ENCODE data around the gene IL1RN. TPM values are rescaled to one million over a fixed set of nuclear protein-coding genes. Genes with fewer than 3 reads are reported as not detected.

IL1RN gene, protein sequence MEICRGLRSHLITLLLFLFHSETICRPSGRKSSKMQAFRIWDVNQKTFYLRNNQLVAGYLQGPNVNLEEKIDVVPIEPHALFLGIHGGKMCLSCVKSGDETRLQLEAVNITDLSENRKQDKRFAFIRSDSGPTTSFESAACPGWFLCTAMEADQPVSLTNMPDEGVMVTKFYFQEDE
- total RNA-seq: not detected in 3 replicates
- long read RNA-seq: 0 reads

DNA sequence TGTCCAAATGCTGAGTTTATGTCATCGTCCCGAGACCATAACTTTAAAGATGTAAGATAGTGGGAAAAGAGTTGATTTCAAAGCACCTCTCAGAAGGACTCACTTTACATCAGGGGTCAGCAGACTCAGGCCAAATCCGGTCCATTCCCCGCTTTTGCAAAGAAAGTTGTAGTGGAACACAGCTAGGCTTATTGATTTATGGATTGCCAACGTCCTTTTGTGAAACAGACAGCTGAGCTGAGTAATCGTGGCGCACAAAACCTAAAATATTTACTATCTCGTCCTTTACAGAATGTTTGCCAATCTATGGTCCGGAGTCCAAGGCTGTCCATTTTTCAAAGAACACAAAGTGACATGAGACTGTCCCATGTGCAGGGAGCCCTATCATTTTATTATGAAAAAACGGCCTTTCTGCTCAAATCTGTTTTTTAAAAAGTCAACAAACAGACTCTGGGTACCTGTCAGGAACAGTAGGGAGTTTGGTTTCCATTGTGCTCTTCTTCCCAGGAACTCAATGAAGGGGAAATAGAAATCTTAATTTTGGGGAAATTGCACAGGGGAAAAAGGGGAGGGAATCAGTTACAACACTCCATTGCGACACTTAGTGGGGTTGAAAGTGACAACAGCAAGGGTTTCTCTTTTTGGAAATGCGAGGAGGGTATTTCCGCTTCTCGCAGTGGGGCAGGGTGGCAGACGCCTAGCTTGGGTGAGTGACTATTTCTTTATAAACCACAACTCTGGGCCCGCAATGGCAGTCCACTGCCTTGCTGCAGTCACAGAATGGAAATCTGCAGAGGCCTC lies at the start of gene IL1RN:
Gene IL1RN, plus strand, starts transcription at position 754 of the 801 bp plus-strand sequence. Its CDS starts 27 bp downstream, at position 781.
- H3K27me3 Mint-ChIP-seq (ENCODE audit: low read depth): peaks cover 28% of the 10 kb centered on the region
- no peaks in the 10 kb centered on the region for H3K36me3 Mint-ChIP-seq (ENCODE audit: low read depth)
- no peak within 1 kb of the TSS for H3K4me3 Mint-ChIP-seq (ENCODE audit: unreplicated experiment)
- no peaks in the 10 kb centered on the region for H3K9me3 Mint-ChIP-seq (ENCODE audit: low read depth)
- no peaks in the 10 kb centered on the region for H3K4me1 Mint-ChIP-seq (ENCODE audit: low read depth)
- TF ChIP-seq, protein P1, sequence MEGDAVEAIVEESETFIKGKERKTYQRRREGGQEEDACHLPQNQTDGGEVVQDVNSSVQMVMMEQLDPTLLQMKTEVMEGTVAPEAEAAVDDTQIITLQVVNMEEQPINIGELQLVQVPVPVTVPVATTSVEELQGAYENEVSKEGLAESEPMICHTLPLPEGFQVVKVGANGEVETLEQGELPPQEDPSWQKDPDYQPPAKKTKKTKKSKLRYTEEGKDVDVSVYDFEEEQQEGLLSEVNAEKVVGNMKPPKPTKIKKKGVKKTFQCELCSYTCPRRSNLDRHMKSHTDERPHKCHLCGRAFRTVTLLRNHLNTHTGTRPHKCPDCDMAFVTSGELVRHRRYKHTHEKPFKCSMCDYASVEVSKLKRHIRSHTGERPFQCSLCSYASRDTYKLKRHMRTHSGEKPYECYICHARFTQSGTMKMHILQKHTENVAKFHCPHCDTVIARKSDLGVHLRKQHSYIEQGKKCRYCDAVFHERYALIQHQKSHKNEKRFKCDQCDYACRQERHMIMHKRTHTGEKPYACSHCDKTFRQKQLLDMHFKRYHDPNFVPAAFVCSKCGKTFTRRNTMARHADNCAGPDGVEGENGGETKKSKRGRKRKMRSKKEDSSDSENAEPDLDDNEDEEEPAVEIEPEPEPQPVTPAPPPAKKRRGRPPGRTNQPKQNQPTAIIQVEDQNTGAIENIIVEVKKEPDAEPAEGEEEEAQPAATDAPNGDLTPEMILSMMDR (IDR thresholded peaks at IDR 0.05): no peak
- DNase-seq (ENCODE audit: low spot score): no peak
- H3K27ac Mint-ChIP-seq (ENCODE audit: unreplicated experiment): no peak within 1 kb of the TSS

DNA sequence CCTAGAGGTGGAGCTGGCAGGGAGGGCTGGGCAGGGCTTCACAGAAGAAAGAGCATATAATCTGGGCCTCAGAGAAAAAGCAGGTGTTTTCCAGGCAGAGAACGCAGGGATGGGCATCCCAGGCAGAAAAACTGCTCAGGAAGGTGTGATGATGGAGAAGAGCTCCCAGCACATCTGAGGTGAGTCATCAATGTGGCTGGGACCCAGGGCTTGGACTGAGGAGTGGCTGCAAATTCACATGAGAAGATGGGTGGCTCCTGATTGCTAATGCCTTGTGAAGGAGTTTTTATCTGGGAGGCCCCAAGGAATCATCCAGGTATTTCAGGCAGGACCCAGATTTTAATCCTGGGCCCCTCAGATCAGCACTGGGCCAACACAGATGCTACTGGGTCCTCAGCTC lies 49.5 kb upstream of the IL1RN start:
- H3K36me3 Mint-ChIP-seq (ENCODE audit: low read depth): no peaks in the 10 kb centered on the region
- H3K27ac Mint-ChIP-seq (ENCODE audit: unreplicated experiment): no peak overlapping the region
- H3K4me3 Mint-ChIP-seq (ENCODE audit: unreplicated experiment): no peak overlapping the region
- H3K4me1 Mint-ChIP-seq (ENCODE audit: low read depth): no peaks in the 10 kb centered on the region
- TF ChIP-seq, protein P1 (IDR thresholded peaks at IDR 0.05): no peak
- H3K9me3 Mint-ChIP-seq (ENCODE audit: low read depth): no peaks in the 10 kb centered on the region
- peaks cover 45% of the 10 kb centered on the region for H3K27me3 Mint-ChIP-seq (ENCODE audit: low read depth)
- DNase-seq (ENCODE audit: low spot score): no peak

DNA sequence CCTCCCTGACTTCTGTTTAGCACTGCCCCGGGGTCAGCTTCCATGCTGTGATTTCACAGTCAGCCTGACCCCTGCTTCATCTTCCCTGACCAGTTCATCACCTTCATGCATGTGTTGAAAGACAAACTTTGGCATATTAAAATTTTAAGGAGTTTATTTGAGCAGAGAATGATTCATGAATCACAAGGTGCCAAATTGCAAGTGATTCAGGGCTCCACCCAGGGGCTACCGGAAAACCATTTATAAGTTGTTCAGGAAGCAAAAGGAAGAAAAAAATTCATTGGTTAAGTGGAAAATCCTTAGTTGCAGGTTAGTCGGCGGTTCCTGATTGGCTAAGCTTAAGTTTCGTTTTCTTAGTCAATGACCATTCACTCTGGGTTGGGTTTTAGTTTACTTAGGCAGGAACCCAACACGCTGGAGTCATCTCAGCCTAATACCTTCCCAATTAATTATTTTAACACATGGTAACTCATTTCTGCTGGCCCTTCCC lies 49.0 kb upstream of the IL1RN start:
- no peak for DNase-seq (ENCODE audit: low spot score)
- peaks cover 47% of the 10 kb centered on the region for H3K27me3 Mint-ChIP-seq (ENCODE audit: low read depth)

DNA sequence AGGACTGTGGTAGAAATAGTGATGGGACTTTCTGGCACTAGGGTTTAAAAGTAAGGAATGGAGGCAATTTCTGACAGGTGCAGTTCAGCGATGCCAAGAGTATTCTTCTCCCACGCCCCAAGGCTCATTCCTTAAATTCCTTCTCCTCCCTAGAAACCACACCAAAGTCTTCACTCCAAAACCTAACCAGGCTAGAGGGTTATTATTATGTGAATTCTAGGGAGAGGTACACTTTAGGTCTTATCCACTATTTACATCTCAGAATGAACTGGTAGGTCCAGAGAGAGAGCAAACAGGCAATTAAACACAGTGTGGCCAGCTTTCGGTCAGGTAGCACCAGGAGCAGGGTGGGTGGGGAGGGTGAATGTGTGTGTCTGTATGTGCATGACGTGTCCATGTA lies 48.3 kb upstream of the IL1RN start:
- H3K4me3 Mint-ChIP-seq (ENCODE audit: unreplicated experiment): no peak overlapping the region
- no peaks in the 10 kb centered on the region for H3K9me3 Mint-ChIP-seq (ENCODE audit: low read depth)
- peaks cover 51% of the 10 kb centered on the region for H3K27me3 Mint-ChIP-seq (ENCODE audit: low read depth)
- no peak overlapping the region for H3K27ac Mint-ChIP-seq (ENCODE audit: unreplicated experiment)
- H3K36me3 Mint-ChIP-seq (ENCODE audit: low read depth): no peaks in the 10 kb centered on the region
- no peaks in the 10 kb centered on the region for H3K4me1 Mint-ChIP-seq (ENCODE audit: low read depth)
- no peak for DNase-seq (ENCODE audit: low spot score)
- TF ChIP-seq, protein P1 (IDR thresholded peaks at IDR 0.05): no peak

More for the DNA sequence above, 49.0 kb upstream of the IL1RN start:
- Mint-ChIP-seq H3K27ac (ENCODE audit: unreplicated experiment) (no peak overlapping the region), H3K4me1 (ENCODE audit: low read depth) (no peaks in the 10 kb centered on the region), H3K9me3 (ENCODE audit: low read depth) (no peaks in the 10 kb centered on the region), H3K4me3 (ENCODE audit: unreplicated experiment) (no peak overlapping the region), H3K36me3 (ENCODE audit: low read depth) (no peaks in the 10 kb centered on the region)
- TF ChIP-seq, protein P1 (IDR thresholded peaks at IDR 0.05): no peak

DNA sequence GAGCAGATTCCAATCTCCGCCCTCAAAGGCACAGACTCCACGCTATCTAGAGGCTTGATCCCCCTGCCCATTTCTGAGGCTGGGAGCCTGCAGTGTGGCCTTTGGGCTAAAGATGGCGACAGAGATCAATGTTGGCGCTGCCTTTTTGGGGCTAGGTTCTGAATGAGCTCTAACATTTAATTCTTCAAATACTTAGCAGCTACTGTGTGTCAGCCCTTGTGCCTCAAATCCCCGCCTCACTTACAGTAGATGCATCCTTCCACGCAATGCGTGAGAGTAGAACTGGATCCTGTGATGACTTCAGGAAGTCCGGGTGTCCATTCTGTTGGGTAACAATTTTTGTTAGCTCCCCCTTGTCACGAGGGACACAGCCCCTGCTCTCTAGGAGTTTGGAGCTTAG lies 47.3 kb upstream of the IL1RN start:
- Mint-ChIP-seq H3K9me3 (ENCODE audit: low read depth) (no peaks in the 10 kb centered on the region), H3K4me3 (ENCODE audit: unreplicated experiment) (no peak overlapping the region), H3K36me3 (ENCODE audit: low read depth) (no peaks in the 10 kb centered on the region), H3K27me3 (ENCODE audit: low read depth) (peaks cover 55% of the 10 kb centered on the region), H3K4me1 (ENCODE audit: low read depth) (no peaks in the 10 kb centered on the region), H3K27ac (ENCODE audit: unreplicated experiment) (no peak overlapping the region)
- no peak for DNase-seq (ENCODE audit: low spot score)
- TF ChIP-seq, protein P1 (IDR thresholded peaks at IDR 0.05): peak; percentile 78
